Neural progenitor cell (in vitro differentiated cells): ENCODE data around the gene ART1. TPM values are rescaled to one million over a fixed set of nuclear protein-coding genes. Genes with fewer than 3 reads are reported as not detected.

Source experiments
- DNase-seq: peaks from one replicate; pipeline ENCODE4 v3.0.0-alpha.2; 2016; ENCODE audit warnings: low spot score
- H2AFZ ChIP-seq: fragments of 200-600 bp; sonication (generic); replicated peaks from 2 replicates; pipeline ENCODE4 v1.6.1; 2016; ENCODE audit warnings: antibody characterized with exemption
- H3F3A ChIP-seq: fragments of 200-600 bp; sonication (generic); 2 replicates; pipeline ENCODE4 v1.6.1; 2016; ENCODE audit warnings: antibody characterized with exemption, low read depth
- H3K27ac ChIP-seq: fragments of 200-600 bp; sonication (generic); 2 replicates; pipeline ENCODE4 v1.5.1; 2016; ENCODE audit warnings: mild to moderate bottlenecking
- H3K27me3 ChIP-seq: fragments of 200-600 bp; sonication (generic); 2 replicates; pipeline ENCODE4 v1.6.1; 2016; ENCODE audit warnings: mild to moderate bottlenecking, moderate library complexity
- H3K36me3 ChIP-seq: fragments of 200-600 bp; sonication (generic); 2 replicates; pipeline ENCODE4 v1.5.1; 2016
- H3K4me1 ChIP-seq: fragments of 200-600 bp; sonication (generic); 2 replicates; pipeline ENCODE4 v1.6.1; 2016; ENCODE audit warnings: mixed run types
- H3K4me2 ChIP-seq: fragments of 200-600 bp; sonication (generic); 2 replicates; pipeline ENCODE4 v1.6.1; 2016
- H3K4me3 ChIP-seq: fragments of 200-600 bp; sonication (generic); 2 replicates; pipeline ENCODE4 v1.5.1; 2016
- H3K79me2 ChIP-seq: fragments of 200-600 bp; sonication (generic); 2 replicates; pipeline ENCODE4 v1.6.1; 2016; ENCODE audit warnings: low read depth
- H3K9ac ChIP-seq: fragments of 200-600 bp; sonication (generic); 2 replicates; pipeline ENCODE4 v1.6.1; 2016
- H3K9me3 ChIP-seq: fragments of 200-600 bp; sonication (generic); 2 replicates; pipeline ENCODE4 v1.5.1; 2016; ENCODE audit warnings: low read depth
- H4K20me1 ChIP-seq: fragments of 200-600 bp; sonication (generic); 2 replicates; pipeline ENCODE4 v1.6.1; 2016; ENCODE audit warnings: low read depth
- H3K27ac Mint-ChIP-seq: 3 replicates; pipeline ENCODE4 v1.8.0; 2021; ENCODE audit warnings: mixed read lengths
- H3K27me3 Mint-ChIP-seq: 2 replicates; pipeline ENCODE4 v1.8.0; 2022; ENCODE audit warnings: low read depth, mild to moderate bottlenecking, inconsistent platforms, moderate library complexity, mixed read lengths; ENCODE audit not compliant: insufficient read depth
- H3K36me3 Mint-ChIP-seq: 3 replicates; pipeline ENCODE4 v1.8.0; 2021; ENCODE audit warnings: mixed read lengths
- H3K4me1 Mint-ChIP-seq: 3 replicates; pipeline ENCODE4 v1.8.0; 2021; ENCODE audit warnings: mixed read lengths
- H3K4me3 Mint-ChIP-seq: 3 replicates; pipeline ENCODE4 v1.8.0; 2021; ENCODE audit warnings: mild to moderate bottlenecking, moderate library complexity, mixed read lengths
- H3K9me3 Mint-ChIP-seq: 3 replicates; pipeline ENCODE4 v1.8.0; 2020; ENCODE audit warnings: mixed read lengths
- CTCF ChIP-seq: fragments of 200-600 bp; sonication (generic); IDR thresholded peaks from 2 replicates; pipeline ENCODE4 v1.5.1; 2017; ENCODE audit warnings: antibody characterized with exemption, mild to moderate bottlenecking
- EZH2 ChIP-seq: fragments of 200-600 bp; sonication (generic); IDR thresholded peaks from 2 replicates; pipeline ENCODE4 v1.6.1; 2017; ENCODE audit warnings: antibody characterized with exemption, mild to moderate bottlenecking, moderate library complexity
- EZH2phosphoT487 ChIP-seq: fragments of 200-600 bp; sonication (generic); IDR thresholded peaks from 2 replicates; pipeline ENCODE4 v1.6.1; 2017; ENCODE audit warnings: antibody characterized with exemption
- total RNA-seq: library from RNA; depleted of rRNA; stranded (reverse); fragments of >200 nt; gene quantifications from 2 replicates; pipeline ENCODE4 v1.2.3, GENCODE V29; 2015; ENCODE audit warnings: low replicate concordance

The ART1 gene
- total RNA-seq, 1 donor from 2014 or later, result not detected

GRCh38 chr11:3637201-3637600, 7.7 kb upstream of the ART1 start:
- no peak for DNase-seq
- Histone ChIP-seq H3K4me1 (no peaks in the 10 kb centered on the region), H3K4me3 (no peak overlapping the region), H3K27ac (no peak overlapping the region), H4K20me1 (no peaks in the 10 kb centered on the region), H2AFZ (no peak overlapping the region), H3K36me3 (no peaks in the 10 kb centered on the region), H3K9ac (no peak overlapping the region), H3K79me2 (no peaks in the 10 kb centered on the region), H3F3A (peaks cover 2% of the 10 kb centered on the region), H3K27me3 (no peaks in the 10 kb centered on the region), H3K4me2 (no peak overlapping the region), H3K9me3 (no peaks in the 10 kb centered on the region)
- Mint-ChIP-seq H3K4me1 (peaks cover 3% of the 10 kb centered on the region), H3K27me3 (peaks cover 5% of the 10 kb centered on the region), H3K4me3 (no peak overlapping the region), H3K27ac (no peak overlapping the region), H3K9me3 (peaks cover 3% of the 10 kb centered on the region), H3K36me3 (no peaks in the 10 kb centered on the region)
- TF ChIP-seq EZH2phosphoT487 (no peak), EZH2 (no peak), CTCF (no peak)

- no peaks in the 10 kb centered on the region for H3K36me3 ChIP-seq
- H3K27ac ChIP-seq, result no peak overlapping the region
- H3K4me2 ChIP-seq, result no peak overlapping the region
- no peaks in the 10 kb centered on the region for H3K27me3 ChIP-seq
- no peaks in the 10 kb centered on the region for H3K79me2 ChIP-seq
- peaks cover 7% of the 10 kb centered on the region for H3K4me1 Mint-ChIP-seq
- H3K9me3 ChIP-seq, result no peaks in the 10 kb centered on the region
- no peak overlapping the region for H2AFZ ChIP-seq
- H3F3A ChIP-seq, result peaks cover 15% of the 10 kb centered on the region
- H3K36me3 Mint-ChIP-seq, result no peaks in the 10 kb centered on the region
- no peaks in the 10 kb centered on the region for H4K20me1 ChIP-seq
- DNase-seq, result no peak
- H3K27me3 Mint-ChIP-seq, result peaks cover 5% of the 10 kb centered on the region
- TF ChIP-seq EZH2phosphoT487, result no peak
- no peak for TF ChIP-seq EZH2
- no peak for TF ChIP-seq CTCF
- peaks cover 3% of the 10 kb centered on the region for H3K9me3 Mint-ChIP-seq
- no peak overlapping the region for H3K4me3 ChIP-seq
- H3K9ac ChIP-seq, result no peak overlapping the region
- no peak overlapping the region for H3K27ac Mint-ChIP-seq
- peaks cover 5% of the 10 kb centered on the region for H3K4me1 ChIP-seq
- no peak overlapping the region for H3K4me3 Mint-ChIP-seq
Measured at GRCh38 chr11:3638513-3638912, 6.4 kb upstream of the ART1 start.

DNA sequence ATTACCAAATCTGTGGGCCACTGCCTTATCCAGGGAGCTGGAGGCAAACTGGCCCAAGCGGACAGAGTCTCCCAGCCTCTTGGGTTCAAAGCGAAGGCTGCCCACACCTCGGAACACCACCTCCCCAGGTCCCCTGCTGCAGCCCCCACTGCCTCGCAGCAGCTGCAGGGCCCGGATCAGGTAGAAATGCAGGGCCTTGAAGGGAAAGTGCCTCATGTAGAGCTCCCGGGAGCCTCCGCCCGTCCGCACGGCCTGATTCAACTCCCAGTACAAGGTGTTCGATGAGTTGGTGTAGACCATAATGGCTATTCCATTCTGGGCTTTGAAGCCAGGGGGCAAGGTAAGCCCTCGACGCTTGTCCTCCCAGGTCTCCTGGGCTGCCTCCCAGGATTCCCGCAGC, 5.1 kb upstream of the ART1 start:
- DNase-seq, result no peak
- H3K4me1 Mint-ChIP-seq, result peaks cover 7% of the 10 kb centered on the region
- Histone ChIP-seq H3K36me3 (no peaks in the 10 kb centered on the region), H3F3A (peaks cover 17% of the 10 kb centered on the region), H3K4me2 (no peak overlapping the region), H3K79me2 (no peaks in the 10 kb centered on the region), H3K9me3 (no peaks in the 10 kb centered on the region), H2AFZ (no peak overlapping the region), H3K4me3 (no peak overlapping the region), H3K4me1 (peaks cover 5% of the 10 kb centered on the region), H3K27ac (no peak overlapping the region), H3K27me3 (no peaks in the 10 kb centered on the region), H3K9ac (no peak overlapping the region), H4K20me1 (no peaks in the 10 kb centered on the region)
- no peak overlapping the region for H3K4me3 Mint-ChIP-seq
- no peak overlapping the region for H3K27ac Mint-ChIP-seq
- no peaks in the 10 kb centered on the region for H3K36me3 Mint-ChIP-seq
- peaks cover 7% of the 10 kb centered on the region for H3K9me3 Mint-ChIP-seq
- TF ChIP-seq EZH2 (no peak), EZH2phosphoT487 (no peak), CTCF (no peak)
- H3K27me3 Mint-ChIP-seq, result peaks cover 3% of the 10 kb centered on the region
